IMR-90 (cell line): ENCODE data around the gene TNNI3K. TPM values are rescaled to one million over a fixed set of nuclear protein-coding genes. Genes with fewer than 3 reads are reported as not detected.

Experiments
- ATAC-seq: fragments of 200-7000 bp; cut with Tn5 transposase; 2 replicates; pipeline ENCODE4 v1.9.1; 2020; ENCODE audit warnings: low read depth, mild to moderate bottlenecking, moderate library complexity
- BruUV-seq: library from RNA; stranded (reverse); fragments of 400-500 nt; replicated peaks from 2 replicates; lab custom pipeline; 2021; lab: Mats Ljungman, UMichigan
- CTCF ChIA-PET: fragments of 300-600 bp; formaldehyde crosslinking; extraction: SDS; loops from one replicate; lab custom pipeline; 2021; ENCODE audit warnings: antibody characterized with exemption; lab: Yijun Ruan, JAX
- POLR2A ChIA-PET: fragments of 300-600 bp; sonication (Branson Sonifier 250); formaldehyde crosslinking; loops from one replicate; lab custom pipeline; 2022; ENCODE audit warnings: antibody characterized with exemption; ENCODE audit not compliant: unreplicated experiment; lab: Charles Lee
- DNase-seq: peaks from one replicate; pipeline ENCODE4 v3.0.0; 2013
- H2AFZ ChIP-seq: replicated peaks from 2 replicates; pipeline ENCODE3; 2013; ENCODE audit warnings: low read length, mild to moderate bottlenecking; ENCODE audit not compliant: poor library complexity
- H2AK5ac ChIP-seq: 2 replicates; pipeline ENCODE4 v1.6.1; 2013; ENCODE audit warnings: low read depth, low read length, inconsistent platforms
- H2AK9ac ChIP-seq: replicated peaks from 2 replicates; pipeline ENCODE3; 2013; ENCODE audit warnings: mild to moderate bottlenecking, low read depth, low read length, moderate library complexity; ENCODE audit not compliant: poor library complexity
- H2BK120ac ChIP-seq: 2 replicates; pipeline ENCODE4 v1.6.1; 2013; ENCODE audit warnings: low read depth, low read length, inconsistent platforms
- H2BK15ac ChIP-seq: 3 replicates; pipeline ENCODE4 v1.6.1; 2013; ENCODE audit warnings: low read depth, low read length, inconsistent platforms
- H2BK20ac ChIP-seq: 2 replicates; pipeline ENCODE4 v1.6.1; 2013; ENCODE audit warnings: low read depth, mild to moderate bottlenecking, inconsistent platforms, low read length, moderate library complexity
- H2BK5ac ChIP-seq: 2 replicates; pipeline ENCODE4 v1.6.1; 2013; ENCODE audit warnings: mild to moderate bottlenecking, low read depth, low read length, inconsistent platforms; ENCODE audit not compliant: poor library complexity, severe bottlenecking
- H3K14ac ChIP-seq: replicated peaks from 2 replicates; pipeline ENCODE4 v1.6.1; 2013; ENCODE audit warnings: low read depth, low read length, inconsistent platforms
- H3K18ac ChIP-seq: 2 replicates; pipeline ENCODE4 v1.6.1; 2013; ENCODE audit warnings: low read depth, low read length, control low read depth
- H3K23ac ChIP-seq: 2 replicates; pipeline ENCODE4 v1.6.1; 2013; ENCODE audit warnings: low read depth, low read length, inconsistent platforms
- H3K27ac ChIP-seq: 2 replicates; pipeline ENCODE4 v1.5.1; 2013; ENCODE audit warnings: mild to moderate bottlenecking, control low read depth, low read length; ENCODE audit not compliant: insufficient read depth
- H3K27me3 ChIP-seq: 2 replicates; pipeline ENCODE4 v1.6.1; 2013; ENCODE audit warnings: low read length; ENCODE audit not compliant: control insufficient read depth, insufficient read depth
- H3K36me3 ChIP-seq: 2 replicates; pipeline ENCODE4 v1.6.1; 2013; ENCODE audit warnings: low read length, mixed read lengths; ENCODE audit not compliant: control insufficient read depth, insufficient read depth
- H3K4ac ChIP-seq: 2 replicates; pipeline ENCODE4 v1.6.1; 2013; ENCODE audit warnings: low read depth, low read length, inconsistent platforms
- H3K4me1 ChIP-seq: 2 replicates; pipeline ENCODE4 v1.6.1; 2013; ENCODE audit warnings: low read length, mixed read lengths; ENCODE audit not compliant: control insufficient read depth, insufficient read depth
- H3K4me2 ChIP-seq: 2 replicates; pipeline ENCODE4 v1.6.1; 2013; ENCODE audit warnings: low read depth, mild to moderate bottlenecking, control low read depth, low read length, moderate library complexity
- H3K4me3 ChIP-seq: 2 replicates; pipeline ENCODE4 v1.5.1; 2013; ENCODE audit warnings: low read depth, mild to moderate bottlenecking, control low read depth, low read length, moderate library complexity; ENCODE audit not compliant: insufficient read depth
- H3K56ac ChIP-seq: 2 replicates; pipeline ENCODE4 v1.6.1; 2013; ENCODE audit warnings: low read length, inconsistent platforms; ENCODE audit not compliant: insufficient read depth; ENCODE audit errors: extremely low read depth
- H3K79me1 ChIP-seq, 2 experiments: 2 replicates each; pipeline ENCODE4 v1.6.1; 2013; ENCODE audit warnings: low read length in 2 of 2, inconsistent platforms in 1 of 2, low read depth in 1 of 2
- H3K9ac ChIP-seq: 2 replicates; pipeline ENCODE4 v1.6.1; 2013; ENCODE audit warnings: low read depth, low read length, control low read depth
- H3K9me1 ChIP-seq: 2 replicates; pipeline ENCODE4 v1.6.1; 2013; ENCODE audit warnings: low read length, inconsistent platforms; ENCODE audit not compliant: insufficient read depth
- H3K9me3 ChIP-seq: 2 replicates; pipeline ENCODE4 v1.6.1; 2013; ENCODE audit warnings: low read length; ENCODE audit not compliant: control insufficient read depth, insufficient read depth
- H4K20me1 ChIP-seq: 2 replicates; pipeline ENCODE4 v1.6.1; 2013; ENCODE audit warnings: low read length, inconsistent platforms; ENCODE audit not compliant: insufficient read depth
- H4K5ac ChIP-seq: 2 replicates; pipeline ENCODE4 v1.6.1; 2013; ENCODE audit warnings: mild to moderate bottlenecking, low read depth, low read length, control low read depth
- H4K8ac ChIP-seq, 2 experiments: 2 replicates each; pipeline ENCODE4 v1.6.1; 2013; ENCODE audit warnings: low read depth in 2 of 2, low read length in 2 of 2, control low read depth in 1 of 2, inconsistent platforms in 1 of 2
- H4K91ac ChIP-seq: 2 replicates; pipeline ENCODE4 v1.6.1; 2013; ENCODE audit warnings: low read depth, low read length, inconsistent platforms; ENCODE audit not compliant: insufficient read depth
- BHLHE40 ChIP-seq: fragments of 150-350 bp; IDR thresholded peaks from 2 replicates; pipeline ENCODE4 v1.6.1; 2016; ENCODE audit warnings: mild to moderate bottlenecking, low read depth, low read length
- CEBPB ChIP-seq: IDR thresholded peaks from 2 replicates; pipeline ENCODE4 v1.6.1; 2012; ENCODE audit warnings: low read depth, low read length, improper control_type of control experiment
- CHD1 ChIP-seq: IDR thresholded peaks from 2 replicates; pipeline ENCODE4 v1.6.1; 2012; ENCODE audit warnings: low read depth, low read length, improper control_type of control experiment
- FOS ChIP-seq: fragments of 150-350 bp; IDR thresholded peaks from 2 replicates; pipeline ENCODE4 v1.6.1; 2016; ENCODE audit warnings: low read depth, low read length
- MAFK ChIP-seq: IDR thresholded peaks from 2 replicates; pipeline ENCODE4 v1.6.1; 2012; ENCODE audit warnings: low read depth, low read length, improper control_type of control experiment
- MAZ ChIP-seq: IDR thresholded peaks from 2 replicates; pipeline ENCODE4 v1.6.1; 2012; ENCODE audit warnings: low read depth, mild to moderate bottlenecking, low read length, improper control_type of control experiment, moderate library complexity, borderline replicate concordance
- MXI1 ChIP-seq: IDR thresholded peaks from 2 replicates; pipeline ENCODE4 v1.6.1; 2012; ENCODE audit warnings: low read depth, mild to moderate bottlenecking, low read length, moderate library complexity, borderline replicate concordance
- NFE2L2 ChIP-seq: fragments of 150-350 bp; IDR thresholded peaks from 2 replicates; pipeline ENCODE4 v1.6.1; 2016; ENCODE audit warnings: low read depth, mild to moderate bottlenecking, low read length
- POLR2A ChIP-seq: IDR thresholded peaks from 2 replicates; pipeline ENCODE4 v1.6.1; 2012; ENCODE audit warnings: mild to moderate bottlenecking, low read depth, low read length
- RAD21 ChIP-seq: IDR thresholded peaks from 2 replicates; pipeline ENCODE4 v1.6.1; 2012; ENCODE audit warnings: low read length, improper control_type of control experiment
- RCOR1 ChIP-seq: IDR thresholded peaks from 2 replicates; pipeline ENCODE4 v1.6.1; 2012; ENCODE audit warnings: mild to moderate bottlenecking, low read length, improper control_type of control experiment; ENCODE audit not compliant: insufficient replicate concordance
- RFX5 ChIP-seq: IDR thresholded peaks from 2 replicates; pipeline ENCODE4 v1.8.0; 2012; ENCODE audit warnings: low read depth, mild to moderate bottlenecking, low read length, moderate library complexity
- SMC3 ChIP-seq: fragments of 150-350 bp; IDR thresholded peaks from 2 replicates; pipeline ENCODE4 v1.6.1; 2016; ENCODE audit warnings: low read depth, mild to moderate bottlenecking, antibody characterized with exemption, low read length, moderate library complexity
- WGBS, 2 experiments: methylation state at CpG; one replicate each; pipeline versions ENCODE4 v1.1.5 to v1.1.7; 2013; ENCODE audit warnings: missing lambda C conversion rate in 2 of 2; ENCODE audit not compliant: insufficient read length in 1 of 2; ENCODE audit errors: extremely low coverage in 2 of 2; 5-methylcytosine and 5-hydroxymethylcytosine counted together
- dilution Hi-C: fragments of 300-500 bp; cut with HindIII; formaldehyde crosslinking; loops from one replicate; pipeline ENCODE4 v1.14.3; 2018; ENCODE audit warnings: low sequenced_read_pairs; ENCODE audit not compliant: unreplicated experiment
- in situ Hi-C: fragments of 300-500 bp; cut with MboI; formaldehyde crosslinking; loops from 3 replicates; pipeline ENCODE4 v1.14.3; 2019; ENCODE audit warnings: low sequenced_read_pairs, inconsistent platforms, mixed read lengths
- intact Hi-C: fragments of 100-400 bp; cut with micrococcal nuclease; formaldehyde crosslinking; loops from 2 replicates; pipeline ENCODE4 v1.10.0; 2022
- polyA plus RNA-seq, 3 experiments: library from polyadenylated mRNA; depleted of rRNA; stranded (reverse); fragments of >200 nt; gene quantifications; 2 replicates each; pipeline ENCODE4 v1.2.3, GENCODE V29; 2012; ENCODE audit warnings: low replicate concordance in 1 of 3
- total RNA-seq: library from RNA; depleted of rRNA; stranded (reverse); fragments of >200 nt; gene quantifications from 2 replicates; pipeline ENCODE4 v1.2.3, GENCODE V29; 2012
- TF ChIP-seq, protein P1 (sequence below): fragments of 150-350 bp; IDR thresholded peaks from 2 replicates; pipeline ENCODE4 v1.6.1; 2016; ENCODE audit warnings: low read depth, mild to moderate bottlenecking, low read length, moderate library complexity, borderline replicate concordance
- TF ChIP-seq, protein P2 (sequence below): fragments of 150-350 bp; IDR thresholded peaks from 2 replicates; pipeline ENCODE4 v1.6.1; 2017; ENCODE audit warnings: mild to moderate bottlenecking, antibody characterized with exemption, low read length, low read depth
- TF ChIP-seq, protein P3 (sequence below): conservative IDR thresholded peaks from 2 replicates; pipeline ENCODE4 v1.5.1; 2012; ENCODE audit warnings: mild to moderate bottlenecking, low read depth, low read length, improper control_type of control experiment

TNNI3K gene
- total and polyA plus RNA-seq, 2 of the 4 experiments (the other 2 are of a cell fraction) = 0.90 to 1.3 TPM

DNA sequence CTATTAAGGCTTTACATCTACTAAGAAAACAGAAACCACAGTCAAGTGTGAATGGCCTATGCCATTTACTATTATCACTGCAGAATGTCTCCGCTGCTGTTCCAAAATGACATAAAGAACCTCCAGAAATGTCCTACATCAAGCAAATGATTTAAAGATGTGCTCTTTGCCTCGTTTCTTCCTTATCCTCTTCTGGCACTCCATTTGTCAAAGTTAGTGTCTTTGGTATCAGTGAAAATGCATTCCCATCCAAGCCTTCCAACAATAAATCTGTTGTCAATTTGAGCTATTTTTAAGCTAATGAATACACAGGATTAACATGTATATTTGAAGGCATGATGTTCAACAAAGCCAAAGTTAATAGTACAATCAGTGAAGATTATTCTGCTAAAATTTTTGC, 171.6 kb downstream of the TNNI3K start:
- H4K5ac ChIP-seq = no peak overlapping the region
- no CpG with 5 or more reads among the region's 2 CpGs for WGBS, 2 experiments
- no peak overlapping the region for H2BK5ac ChIP-seq
- ChIA-PET POLR2A (no interaction called here), CTCF (no interaction called here)
- H2BK120ac ChIP-seq = no peak overlapping the region
- H3K79me1 ChIP-seq = no peaks in the 10 kb centered on the region
- H4K8ac ChIP-seq = no peak overlapping the region
- peaks cover 3% of the 10 kb centered on the region; the same call in 1 of the 2 replicates for H3K9me3 ChIP-seq
- no peak overlapping the region for H3K9ac ChIP-seq
- ATAC-seq = no peak
- no peak overlapping the region for H3K4ac ChIP-seq
- no peak overlapping the region for H4K91ac ChIP-seq
- H3K27me3 ChIP-seq = no peaks in the 10 kb centered on the region
- no peaks in the 10 kb centered on the region for H4K20me1 ChIP-seq
- TF ChIP-seq, protein P1, sequence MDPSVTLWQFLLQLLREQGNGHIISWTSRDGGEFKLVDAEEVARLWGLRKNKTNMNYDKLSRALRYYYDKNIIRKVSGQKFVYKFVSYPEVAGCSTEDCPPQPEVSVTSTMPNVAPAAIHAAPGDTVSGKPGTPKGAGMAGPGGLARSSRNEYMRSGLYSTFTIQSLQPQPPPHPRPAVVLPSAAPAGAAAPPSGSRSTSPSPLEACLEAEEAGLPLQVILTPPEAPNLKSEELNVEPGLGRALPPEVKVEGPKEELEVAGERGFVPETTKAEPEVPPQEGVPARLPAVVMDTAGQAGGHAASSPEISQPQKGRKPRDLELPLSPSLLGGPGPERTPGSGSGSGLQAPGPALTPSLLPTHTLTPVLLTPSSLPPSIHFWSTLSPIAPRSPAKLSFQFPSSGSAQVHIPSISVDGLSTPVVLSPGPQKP = no peak
- no peak for TF ChIP-seq RCOR1
- no peak for TF ChIP-seq CHD1
- no peak for TF ChIP-seq MAFK
- TF ChIP-seq RFX5 = no peak
- TF ChIP-seq, protein P2, sequence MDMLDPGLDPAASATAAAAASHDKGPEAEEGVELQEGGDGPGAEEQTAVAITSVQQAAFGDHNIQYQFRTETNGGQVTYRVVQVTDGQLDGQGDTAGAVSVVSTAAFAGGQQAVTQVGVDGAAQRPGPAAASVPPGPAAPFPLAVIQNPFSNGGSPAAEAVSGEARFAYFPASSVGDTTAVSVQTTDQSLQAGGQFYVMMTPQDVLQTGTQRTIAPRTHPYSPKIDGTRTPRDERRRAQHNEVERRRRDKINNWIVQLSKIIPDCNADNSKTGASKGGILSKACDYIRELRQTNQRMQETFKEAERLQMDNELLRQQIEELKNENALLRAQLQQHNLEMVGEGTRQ = no peak
- no peak for TF ChIP-seq SMC3
- TF ChIP-seq NFE2L2 = no peak
- TF ChIP-seq RAD21 = no peak
- TF ChIP-seq MAZ = no peak
- TF ChIP-seq MXI1 = no peak
- TF ChIP-seq POLR2A = no peak
- TF ChIP-seq BHLHE40 = no peak
- TF ChIP-seq, protein P3, sequence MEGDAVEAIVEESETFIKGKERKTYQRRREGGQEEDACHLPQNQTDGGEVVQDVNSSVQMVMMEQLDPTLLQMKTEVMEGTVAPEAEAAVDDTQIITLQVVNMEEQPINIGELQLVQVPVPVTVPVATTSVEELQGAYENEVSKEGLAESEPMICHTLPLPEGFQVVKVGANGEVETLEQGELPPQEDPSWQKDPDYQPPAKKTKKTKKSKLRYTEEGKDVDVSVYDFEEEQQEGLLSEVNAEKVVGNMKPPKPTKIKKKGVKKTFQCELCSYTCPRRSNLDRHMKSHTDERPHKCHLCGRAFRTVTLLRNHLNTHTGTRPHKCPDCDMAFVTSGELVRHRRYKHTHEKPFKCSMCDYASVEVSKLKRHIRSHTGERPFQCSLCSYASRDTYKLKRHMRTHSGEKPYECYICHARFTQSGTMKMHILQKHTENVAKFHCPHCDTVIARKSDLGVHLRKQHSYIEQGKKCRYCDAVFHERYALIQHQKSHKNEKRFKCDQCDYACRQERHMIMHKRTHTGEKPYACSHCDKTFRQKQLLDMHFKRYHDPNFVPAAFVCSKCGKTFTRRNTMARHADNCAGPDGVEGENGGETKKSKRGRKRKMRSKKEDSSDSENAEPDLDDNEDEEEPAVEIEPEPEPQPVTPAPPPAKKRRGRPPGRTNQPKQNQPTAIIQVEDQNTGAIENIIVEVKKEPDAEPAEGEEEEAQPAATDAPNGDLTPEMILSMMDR = no peak
- no peak for TF ChIP-seq FOS
- no peak for TF ChIP-seq CEBPB
- H3K18ac ChIP-seq = no peak overlapping the region
- no peak overlapping the region for H2AFZ ChIP-seq
- in situ Hi-C loops = no loop called here
- H3K9me1 ChIP-seq = no peaks in the 10 kb centered on the region
- no peaks in the 10 kb centered on the region for H3K4me1 ChIP-seq
- H3K36me3 ChIP-seq = no peaks in the 10 kb centered on the region
- H3K4me3 ChIP-seq = no peak overlapping the region
- BruUV-seq = no TSS peak
- dilution Hi-C loops = no loop called here
- no peak overlapping the region for H3K4me2 ChIP-seq
- H2AK5ac ChIP-seq = no peak overlapping the region
- no peak overlapping the region for H2AK9ac ChIP-seq
- H3K23ac ChIP-seq = no peak overlapping the region
- H3K14ac ChIP-seq = no peak overlapping the region
- no peak overlapping the region for H2BK15ac ChIP-seq
- no peak for DNase-seq
- H3K27ac ChIP-seq = no peak overlapping the region
- intact Hi-C loops = loop anchor here (5.0 kb wide), 1 partner anchor 1046 kb away; no protein-coding TSS in a partner anchor
- H2BK20ac ChIP-seq = no peak overlapping the region
- no peak overlapping the region for H3K56ac ChIP-seq
